Left ventricle myocardium superior (tissue), 1 donor: ENCODE results near the gene TRAPPC13. TPM values are rescaled to one million over a fixed set of nuclear protein-coding genes. Genes with fewer than 3 reads are reported as not detected.
"Not testable (repeated sequence)": the region's sequence is repeated elsewhere in the genome, so short reads cannot be mapped to it uniquely, and the experiment has no call there.

Experiments
- ATAC-seq: fragments of 200-7000 bp; cut with Tn5 transposase; one replicate; pipeline ENCODE4 v1.9.1; 2020; ENCODE audit warnings: mild to moderate bottlenecking, moderate library complexity
- DNase-seq: peaks from one replicate; pipeline ENCODE4 v3.0.0-alpha.2; 2020
- intact Hi-C: fragments of 100-400 bp; cut with micrococcal nuclease; formaldehyde crosslinking; loops from one replicate; pipeline ENCODE4 v1.11.0; 2022
- long read RNA-seq: library from polyadenylated mRNA; unstranded; transcript quantifications from one replicate; pipeline ENCODE4 v2.0.0, GENCODE V29; 2021
- total RNA-seq: library from RNA; stranded (reverse); fragmentation: NEBNext Ultra II Directional; extraction: Animal tissue kit (Norgen Biotek cat#: 25700); gene quantifications from one replicate; pipeline ENCODE4 v1.2.1, GENCODE V29; 2021
- donor health status: DM: no; HTN: yes; CAD: no; lungs with severe emphysema.

TRAPPC13 gene, protein sequence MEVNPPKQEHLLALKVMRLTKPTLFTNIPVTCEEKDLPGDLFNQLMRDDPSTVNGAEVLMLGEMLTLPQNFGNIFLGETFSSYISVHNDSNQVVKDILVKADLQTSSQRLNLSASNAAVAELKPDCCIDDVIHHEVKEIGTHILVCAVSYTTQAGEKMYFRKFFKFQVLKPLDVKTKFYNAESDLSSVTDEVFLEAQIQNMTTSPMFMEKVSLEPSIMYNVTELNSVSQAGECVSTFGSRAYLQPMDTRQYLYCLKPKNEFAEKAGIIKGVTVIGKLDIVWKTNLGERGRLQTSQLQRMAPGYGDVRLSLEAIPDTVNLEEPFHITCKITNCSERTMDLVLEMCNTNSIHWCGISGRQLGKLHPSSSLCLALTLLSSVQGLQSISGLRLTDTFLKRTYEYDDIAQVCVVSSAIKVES
- total RNA-seq: 23.0 TPM
- long read RNA-seq, partial matches to known transcripts: 1 of 14 reads
- long read RNA-seq, other reads (novel, unspliced or antisense): 11 of 14 reads

DNA sequence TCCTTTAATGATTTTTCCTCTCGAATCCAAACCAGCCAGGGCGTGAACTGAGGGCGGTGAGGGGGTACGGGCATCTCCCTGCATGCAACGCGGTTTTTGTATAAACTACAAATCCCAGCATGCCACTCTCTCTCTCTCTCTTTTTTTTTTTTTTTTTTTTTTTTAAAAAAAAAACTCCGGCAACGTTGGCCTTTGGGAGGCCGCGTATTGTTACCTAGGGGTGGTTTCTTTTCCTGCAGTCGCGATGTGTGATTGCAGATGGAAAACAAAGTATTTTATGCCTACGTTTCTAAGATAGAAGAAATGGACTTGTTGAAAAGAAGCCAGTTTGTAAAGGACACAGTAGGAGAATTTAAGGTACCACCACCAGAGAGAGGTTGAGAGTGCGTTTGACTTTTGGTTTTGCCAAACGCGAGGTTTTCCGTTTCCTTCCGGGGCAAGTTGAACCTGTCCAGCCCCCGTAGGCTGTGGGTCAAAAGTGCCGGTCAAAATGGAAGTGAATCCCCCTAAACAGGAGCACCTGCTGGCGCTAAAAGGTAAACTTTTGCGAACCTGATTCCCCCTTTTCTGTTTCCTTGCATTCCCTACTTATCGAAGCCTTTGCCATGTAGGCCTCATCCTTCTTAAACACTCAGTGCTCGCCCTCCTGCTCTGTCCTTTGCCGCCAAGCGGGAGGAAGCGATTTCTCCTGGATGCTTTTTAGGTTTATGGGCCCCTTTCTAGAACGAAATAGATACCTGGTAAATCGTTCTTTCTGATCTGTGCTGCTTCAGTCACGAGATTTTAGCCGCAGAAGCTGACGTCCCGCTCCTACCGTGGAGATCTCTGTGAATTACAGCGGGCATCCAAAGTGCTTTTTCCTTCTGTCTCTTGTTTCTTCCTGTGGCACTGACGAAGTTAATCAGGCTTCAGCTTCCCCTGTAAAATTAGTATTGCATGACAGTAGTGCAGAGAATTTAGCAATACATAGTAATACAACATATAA, at the start of gene TRAPPC13, which contains the start of gene SHLD3:
TSS of gene TRAPPC13 (plus strand) at position 457 of the 985 bp plus-strand sequence. CDS start at position 491, 34 bp downstream.
TSS of gene SHLD3 (plus strand) at position 457 of the 985 bp plus-strand sequence. CDS start 4,561 bp downstream, outside the sequence.
- ATAC-seq: peak; percentile 92
- peak; percentile 70 for DNase-seq
- intact Hi-C loops: no loop called here

DNA sequence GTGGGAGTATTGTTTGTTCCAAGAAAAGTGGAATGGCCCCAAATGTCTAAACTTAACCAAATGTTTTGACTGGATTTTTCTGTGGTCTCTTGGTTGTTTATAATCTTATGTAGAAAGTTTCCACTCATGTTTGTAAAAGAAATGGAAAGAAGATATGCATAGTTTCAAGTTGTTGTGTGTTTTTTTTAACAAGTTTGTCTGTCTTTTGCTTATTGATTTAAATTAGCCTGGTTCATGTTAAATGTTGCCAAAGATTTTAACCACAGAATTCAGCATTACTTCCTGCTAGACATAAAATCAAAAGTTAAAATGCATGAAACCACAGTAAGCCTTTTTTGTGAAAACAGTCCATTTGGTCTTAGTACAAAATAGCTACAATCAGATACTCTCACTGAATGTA, 47.7 kb upstream of the TRAPPC13 start:
- intact Hi-C loops: no loop called here
- DNase-seq (no peak), ATAC-seq (no peak)

DNA sequence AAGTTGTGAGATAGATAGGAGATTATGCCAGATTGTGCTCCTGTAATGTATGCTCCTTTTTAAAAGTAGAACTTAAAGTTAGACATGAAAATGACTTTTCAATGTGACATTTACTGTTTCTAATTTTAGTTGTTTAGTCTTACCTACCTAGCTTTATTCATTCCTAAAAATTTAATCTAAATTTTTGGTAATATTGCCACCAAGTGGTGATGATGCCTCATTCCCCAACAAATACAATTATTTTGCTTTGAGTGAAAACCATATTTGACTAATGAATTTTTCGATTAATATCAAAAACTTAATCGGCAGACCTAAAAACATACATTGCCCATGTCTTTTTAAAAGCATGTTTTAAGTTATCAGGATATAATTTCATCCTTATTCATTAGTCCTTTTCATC, 36.1 kb upstream of the TRAPPC13 start:
- ATAC-seq (no peak), DNase-seq (no peak)
- intact Hi-C loops: no loop called here

DNA sequence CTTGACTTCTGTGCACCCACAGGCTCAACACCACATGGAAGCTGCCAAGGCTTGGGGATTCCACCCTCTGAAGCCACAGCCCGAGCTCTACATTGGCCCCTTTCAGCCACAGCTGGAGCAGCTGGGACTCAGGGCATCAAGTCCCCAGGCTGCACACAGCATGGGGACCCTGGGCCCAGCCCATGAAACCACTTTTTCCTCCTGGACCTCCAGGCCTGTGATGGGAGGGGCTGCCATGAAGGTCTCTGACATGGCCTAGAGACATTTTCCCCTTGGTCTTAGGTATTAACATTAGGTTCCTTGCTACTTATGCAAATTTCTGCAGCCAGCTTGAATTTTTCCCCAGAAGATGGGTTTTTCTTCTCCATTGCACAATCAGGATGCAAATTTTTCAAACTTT, 23.1 kb upstream of the TRAPPC13 start:
- ATAC-seq, intact Hi-C loops: not testable (repeated sequence)

DNA sequence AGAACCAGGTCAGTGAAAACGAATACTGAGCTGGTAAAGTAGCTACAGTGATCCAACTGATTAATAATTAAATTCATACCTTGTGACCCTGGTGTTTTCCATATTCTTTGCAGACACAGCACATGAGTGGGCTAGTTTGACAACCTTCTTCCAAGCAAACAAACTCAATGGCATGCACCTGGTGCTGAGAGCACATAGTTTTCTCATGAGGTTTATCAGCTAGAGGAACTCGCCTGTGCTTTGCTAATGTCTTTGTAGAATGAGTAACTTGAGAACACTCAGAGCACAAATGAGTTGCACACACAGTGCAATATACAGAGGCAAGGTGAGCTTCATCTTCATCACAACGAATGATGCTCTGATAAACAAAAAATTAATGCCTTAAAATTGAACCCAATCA, 13.3 kb upstream of the TRAPPC13 start:
- intact Hi-C loops: no loop called here
- peak; percentile 25 for ATAC-seq
- DNase-seq: no peak

More for the DNA sequence above, 23.1 kb upstream of the TRAPPC13 start:
- not testable (repeated sequence) for DNase-seq

DNA sequence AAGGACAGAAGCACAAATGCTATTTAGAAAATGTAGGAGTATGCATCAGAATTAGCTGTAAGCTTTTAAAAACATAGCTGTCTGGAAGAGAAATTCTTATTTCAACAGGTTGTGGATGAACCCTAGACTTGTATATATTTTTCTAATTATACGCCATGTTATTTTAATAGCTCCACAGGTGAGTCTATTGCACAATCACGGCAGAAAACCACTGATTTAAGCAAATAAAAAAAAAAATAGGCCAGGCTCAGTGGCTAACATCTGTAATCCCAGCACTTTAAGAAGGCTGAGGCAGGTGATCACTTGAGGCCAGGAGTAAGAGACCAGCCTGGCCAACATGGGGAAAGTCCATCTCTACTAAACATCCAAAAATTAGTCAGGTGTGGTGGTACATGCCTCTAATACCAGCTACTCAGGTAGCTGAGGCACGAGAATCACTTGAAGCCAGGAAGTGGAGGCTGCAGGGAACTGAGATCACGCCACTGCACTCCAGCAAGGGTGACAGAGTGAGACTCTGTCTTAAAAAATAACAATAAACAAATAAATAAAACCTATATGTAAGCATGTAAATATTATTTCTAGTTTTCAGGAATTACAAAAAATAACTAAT, 12.4 kb upstream of the TRAPPC13 start:
- intact Hi-C loops: no loop called here
- DNase-seq (no peak), ATAC-seq (no peak)

DNA sequence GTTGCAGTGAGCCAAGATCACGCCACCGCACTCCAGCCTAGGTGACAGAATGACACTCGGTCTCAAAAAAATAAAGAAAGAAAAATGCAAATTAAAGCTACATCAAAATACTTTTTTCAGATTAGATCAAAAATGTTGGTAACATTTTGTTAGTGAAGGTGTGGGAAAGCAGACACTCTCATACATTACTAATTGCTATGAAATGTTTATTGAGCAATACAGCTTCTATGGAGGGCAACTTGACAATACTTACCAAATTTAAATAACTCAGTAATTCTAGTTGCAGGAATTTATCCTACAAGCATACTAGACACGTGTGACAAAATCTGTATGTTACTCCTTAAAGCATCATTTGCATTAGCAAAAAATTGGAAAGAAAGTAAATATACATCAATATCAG, 4.8 kb upstream of the TRAPPC13 start:
- intact Hi-C loops: no loop called here
- DNase-seq (no peak), ATAC-seq (no peak)

DNA sequence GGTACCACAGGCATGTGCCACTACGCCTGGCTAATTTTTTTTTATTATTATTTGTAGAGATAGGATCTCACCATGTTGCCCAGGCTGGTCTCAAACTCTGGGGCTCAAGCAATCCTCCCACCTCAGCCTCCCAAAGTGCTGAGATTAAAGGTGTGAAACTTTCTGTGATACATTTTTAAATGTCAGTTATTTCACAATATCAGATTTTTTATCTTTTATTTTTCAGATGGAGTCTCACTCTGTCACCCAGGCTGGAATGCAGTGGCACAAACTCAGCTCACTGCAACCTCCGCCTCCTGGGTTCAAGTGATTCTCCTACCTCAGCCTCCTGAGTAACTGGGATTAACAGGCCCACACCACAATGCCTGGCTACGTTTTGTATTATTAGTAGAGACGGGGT, 2.9 kb upstream of the TRAPPC13 start:
- intact Hi-C loops, ATAC-seq, DNase-seq: not testable (repeated sequence)

DNA sequence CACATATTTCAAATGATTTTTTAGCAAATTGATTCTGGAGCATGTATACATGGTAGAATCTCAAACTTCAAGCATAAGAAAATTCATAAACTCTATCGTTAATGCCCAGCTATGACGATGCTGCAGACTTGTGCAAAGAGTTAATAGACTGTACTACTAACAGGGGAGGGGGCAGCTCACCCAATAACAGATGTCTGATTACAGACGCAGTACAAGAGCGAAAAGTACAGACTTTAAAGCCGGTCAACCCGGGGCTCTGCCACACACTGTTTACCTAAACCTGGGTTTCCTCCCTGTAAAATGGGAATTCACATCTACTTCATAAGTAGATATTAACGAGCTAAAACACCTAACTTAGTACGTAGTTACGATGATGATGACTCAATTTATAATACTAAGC, 1.3 kb upstream of the TRAPPC13 start:
- intact Hi-C loops: no loop called here
- ATAC-seq (no peak), DNase-seq (no peak)

DNA sequence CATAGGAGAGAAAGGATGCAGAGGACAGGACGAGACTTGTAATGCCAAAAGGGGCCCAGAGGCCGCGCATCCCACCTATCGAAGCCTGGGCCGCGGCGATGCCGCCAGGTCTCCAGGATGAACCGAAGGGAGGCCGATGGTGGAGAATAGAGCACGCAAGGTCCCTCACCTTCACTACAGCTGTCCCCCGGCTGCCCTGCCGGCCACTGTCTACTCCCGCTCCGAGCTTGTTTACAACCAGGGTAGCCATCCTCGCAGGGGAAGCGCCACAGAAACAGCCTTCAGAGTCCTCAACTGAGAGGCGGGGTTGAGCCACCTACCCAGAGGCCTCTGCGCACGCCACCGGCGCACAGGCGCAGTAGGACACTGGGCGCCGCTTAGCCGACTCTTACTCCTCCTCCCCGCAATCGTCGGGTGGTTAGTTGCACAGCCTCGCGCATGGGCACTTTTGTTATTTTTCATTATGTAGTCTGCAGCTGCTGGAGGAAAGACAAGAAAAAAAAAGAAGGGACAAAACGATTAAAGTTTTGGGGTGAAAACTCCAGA, 729 bp upstream of the TRAPPC13 start, which contains the start of gene TRIM23:
TSS of gene TRIM23 (minus strand) at position 309 of the 546 bp plus-strand sequence. CDS start at position 250, 59 bp downstream.
- ATAC-seq: peak; percentile 98
- intact Hi-C loops: no loop called here
- DNase-seq: peak; percentile 94

DNA sequence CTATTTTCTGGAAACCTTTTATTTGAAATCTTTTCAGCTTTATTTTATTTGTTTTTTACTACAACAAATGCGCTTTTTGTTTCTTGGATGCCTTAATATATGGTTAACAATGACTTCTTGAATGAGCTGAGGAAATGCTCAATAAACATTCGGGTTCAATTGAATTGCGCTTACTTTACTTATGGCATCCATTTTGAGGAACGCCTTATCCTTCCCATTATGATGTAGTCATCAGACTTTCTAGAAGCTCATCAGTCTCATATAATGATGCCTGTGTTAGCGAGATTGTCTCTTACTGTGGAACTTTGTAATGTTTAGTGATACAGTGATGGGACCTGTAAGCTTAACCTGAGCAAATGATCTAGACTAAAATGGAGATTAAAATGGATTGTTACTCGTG, 916 bp downstream of the TRAPPC13 start:
- intact Hi-C loops: no loop called here
- ATAC-seq (no peak), DNase-seq (no peak)

DNA sequence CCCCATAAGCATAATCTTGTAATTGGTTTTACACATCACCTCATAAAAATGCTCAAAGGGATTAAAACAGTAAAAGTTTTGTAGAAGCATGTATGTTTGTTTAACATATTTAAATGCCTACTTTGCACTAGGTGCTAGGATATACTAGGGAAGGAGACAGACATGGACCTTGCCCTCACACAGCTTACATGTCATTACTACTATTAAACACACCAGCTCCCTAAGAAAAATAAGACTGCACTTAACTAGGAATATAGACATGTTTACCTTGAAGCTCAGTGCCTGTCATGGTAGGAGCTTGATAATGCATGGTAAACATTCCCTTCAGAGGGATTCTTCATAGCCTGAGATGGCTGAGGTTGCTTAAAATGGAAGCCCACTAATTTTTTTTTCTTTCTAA, 6.2 kb downstream of the TRAPPC13 start:
- ATAC-seq (no peak), DNase-seq (no peak)
- intact Hi-C loops: no loop called here

DNA sequence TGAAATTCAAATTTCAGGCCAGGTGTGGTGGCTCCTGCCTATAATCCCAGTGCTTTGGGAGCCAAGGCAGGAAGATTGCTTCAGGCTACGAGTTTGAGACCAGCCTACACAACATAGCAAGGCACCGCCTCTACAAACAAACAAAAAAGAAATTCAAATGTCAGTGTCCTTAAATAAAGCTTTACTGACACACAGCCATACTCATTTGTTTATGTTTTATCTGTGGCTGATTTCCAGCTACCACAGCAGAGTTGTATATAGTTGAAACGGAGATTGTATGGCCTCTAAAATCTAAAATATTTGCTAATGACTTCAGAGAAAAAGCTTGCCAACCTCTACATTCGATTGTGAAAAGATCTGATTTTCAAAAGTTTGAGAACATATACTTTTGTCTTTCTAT, 15.4 kb downstream of the TRAPPC13 start:
- intact Hi-C loops: no loop called here
- no peak for ATAC-seq
- no peak for DNase-seq

DNA sequence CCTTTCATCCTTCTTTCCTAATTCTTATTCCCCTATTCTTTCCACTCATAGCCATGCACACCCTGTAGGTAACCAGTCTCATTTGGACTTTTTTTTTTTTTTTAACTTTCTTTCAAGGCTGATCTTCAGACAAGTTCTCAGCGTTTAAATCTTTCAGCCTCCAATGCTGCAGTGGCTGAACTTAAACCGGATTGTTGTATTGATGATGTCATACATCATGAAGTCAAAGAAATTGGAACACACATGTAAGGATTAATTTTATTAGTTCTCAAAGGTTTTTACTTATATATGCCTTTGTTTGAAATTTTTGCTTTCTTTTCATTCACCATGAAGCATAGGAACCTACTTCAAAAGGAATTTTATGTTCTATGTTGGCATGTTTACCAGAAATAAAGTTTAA, 22.1 kb downstream of the TRAPPC13 start:
- DNase-seq (no peak), ATAC-seq (no peak)
- intact Hi-C loops: no loop called here

DNA sequence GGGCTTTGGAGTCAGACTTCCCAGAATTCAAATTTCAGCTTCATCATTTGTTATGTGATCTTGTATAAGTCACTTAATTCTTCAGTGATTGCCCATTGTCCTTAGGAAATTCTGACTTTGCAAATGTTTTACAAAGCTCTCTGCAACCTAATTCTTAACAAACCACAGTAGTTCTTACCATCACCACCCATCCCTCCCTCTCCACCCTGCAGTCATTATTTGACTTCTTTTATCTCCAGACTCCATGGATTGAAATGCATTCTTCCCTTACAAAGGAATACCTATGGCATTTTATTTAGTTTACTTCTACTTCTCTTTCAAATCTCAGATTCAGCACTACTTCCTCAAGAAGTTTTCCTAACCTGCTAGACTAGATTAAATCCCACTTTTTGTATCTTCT, 23.1 kb downstream of the TRAPPC13 start:
- intact Hi-C loops: no loop called here
- DNase-seq (no peak), ATAC-seq (no peak)

DNA sequence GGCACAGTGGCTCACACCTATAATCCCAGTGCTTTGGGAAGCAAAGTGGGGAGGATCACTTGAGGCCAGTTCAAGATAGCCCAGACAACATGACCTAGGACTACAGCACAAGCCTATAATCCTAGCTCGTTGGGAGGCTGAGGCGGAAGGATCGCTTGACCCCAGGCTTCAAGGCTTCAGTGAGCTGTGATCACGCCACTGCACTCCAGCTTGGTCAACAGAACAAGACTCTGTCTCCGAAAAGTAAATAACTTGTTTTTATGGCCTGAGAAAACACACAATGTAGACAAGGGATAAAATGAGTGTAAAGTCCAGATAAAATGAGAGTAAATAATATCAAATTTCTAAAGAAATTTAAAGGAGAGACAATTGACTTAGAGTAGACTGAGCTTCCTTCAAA, 26.3 kb downstream of the TRAPPC13 start:
- DNase-seq (no peak), ATAC-seq (no peak)
- intact Hi-C loops: no loop called here

DNA sequence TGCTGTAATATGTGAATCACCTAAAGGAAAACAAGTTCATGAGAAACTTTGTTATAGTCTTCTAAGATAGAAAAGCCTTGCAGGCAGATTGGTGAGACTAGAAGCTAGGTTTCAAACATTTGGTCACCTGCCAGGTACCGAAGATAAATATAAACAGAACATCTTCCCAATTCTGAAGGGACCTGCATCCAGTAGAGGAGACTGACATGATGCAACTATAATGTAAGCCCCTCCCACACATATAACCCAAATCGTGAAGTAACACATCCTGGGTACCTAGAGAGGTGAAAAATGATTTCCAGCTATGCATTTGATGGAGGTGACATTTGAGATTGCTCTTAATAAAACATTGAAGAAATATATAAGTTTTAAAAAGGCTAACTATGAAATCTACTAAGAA, 29.9 kb downstream of the TRAPPC13 start:
- intact Hi-C loops: no loop called here
- no peak for DNase-seq
- no peak for ATAC-seq

DNA sequence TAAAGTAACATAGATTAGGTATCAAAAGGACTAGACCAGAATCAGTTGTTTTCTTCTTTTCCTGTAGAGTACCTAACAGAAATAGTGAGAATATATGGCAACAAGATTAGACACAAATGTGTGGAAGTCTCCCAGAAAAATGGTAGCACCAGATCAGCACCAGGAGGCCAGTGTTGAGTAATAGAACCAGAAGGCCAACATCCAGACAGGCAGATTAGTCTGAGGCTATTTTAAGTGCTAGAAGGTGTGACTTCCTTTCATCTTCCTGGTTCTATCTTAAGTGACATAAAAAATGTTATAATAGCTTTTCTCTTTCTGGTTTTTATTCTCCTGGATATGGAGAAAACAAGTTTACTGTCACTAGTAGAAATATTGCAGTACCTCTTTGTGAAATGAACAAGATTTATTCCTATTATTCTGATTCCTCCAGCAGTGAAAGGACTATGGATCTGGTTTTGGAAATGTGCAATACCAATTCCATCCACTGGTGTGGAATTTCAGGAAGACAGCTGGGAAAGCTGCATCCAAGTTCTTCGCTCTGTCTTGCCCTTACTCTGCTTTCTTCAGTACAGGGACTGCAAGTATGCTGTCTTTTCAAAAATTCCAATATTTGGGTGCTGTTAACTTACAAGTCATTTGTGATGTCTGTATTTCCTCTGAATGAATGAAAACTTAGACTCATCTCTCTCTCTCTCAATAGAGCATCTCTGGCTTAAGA, 39.1 kb downstream of the TRAPPC13 start:
- no peak for DNase-seq
- peak; percentile 63 for ATAC-seq
- intact Hi-C loops: no loop called here
